ENCODE data around the gene ITGAE. TPM values are rescaled to one million over a fixed set of nuclear protein-coding genes. Genes with fewer than 3 reads are reported as not detected.

ITGAE gene
- total and polyA plus RNA-seq, 4 donors: 16.0 to 57.0 (median 27.9) TPM

DNA sequence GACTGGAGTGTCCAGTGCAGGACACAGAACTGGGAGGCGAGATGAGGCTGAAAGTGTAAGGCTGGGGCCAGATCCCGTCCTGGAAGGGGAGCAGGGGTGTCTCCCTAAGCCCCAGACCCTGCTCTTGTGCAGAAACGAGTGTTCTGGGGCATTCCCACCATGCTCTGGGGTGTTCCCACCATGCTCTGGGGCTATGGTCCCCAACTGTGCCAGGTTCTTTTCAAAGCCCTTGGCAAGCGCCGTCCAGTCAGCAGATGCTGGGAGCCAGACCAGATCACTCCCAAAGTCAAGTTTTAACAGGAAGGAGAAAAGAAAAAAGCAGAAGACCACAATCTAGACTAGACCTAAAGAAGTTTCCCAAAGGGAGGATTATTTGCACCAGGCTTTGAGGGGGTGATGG, 135.2 kb downstream of the ITGAE start:
- Histone ChIP-seq H3K27ac (ENCODE audit: low read depth in 1 of 2, low read length in 2 of 2) (no peak overlapping the region), H3K27me3 (ENCODE audit: control insufficient read depth in 1 of 2, insufficient read depth in 2 of 2, low read length in 1 of 2) (no peaks in the 10 kb centered on the region), H3K9me3 (ENCODE audit: control insufficient read depth, low read length) (no peaks in the 10 kb centered on the region), H3K36me3 (ENCODE audit: control insufficient read depth in 1 of 2, insufficient read depth in 2 of 2, low read length in 1 of 2) (no peaks in the 10 kb centered on the region), H3K4me3 (ENCODE audit: low read length in 2 of 2) (no peak overlapping the region), H3K4me1 (ENCODE audit: control insufficient read depth in 1 of 2, insufficient read depth in 2 of 2, low read length in 2 of 2) (peaks cover 0 to 2% of the 10 kb centered on the region in 2 donors)
- intact Hi-C loops (cut with DNase I): loop anchor here in 1 of 2 donors (5.0 kb wide), 1 partner anchor 56 kb away; the partner anchor contains the start of gene HASPIN
- DNase-seq: no peak
- 53 to 54% methylated on average over 5 of the region's 5 CpGs for WGBS, 2 donors
- no peak for ATAC-seq (ENCODE audit: low FRiP score)

Other genes starting within 250 kb of the ITGAE start
- gene TRPV3, start 243.4 kb downstream of the ITGAE start, total RNA-seq: 1 to 10 TPM in 1 of 2 donors, under 1 TPM in 1; 0.49 to 2.0 TPM
- gene TRPV3, start 243.4 kb downstream of the ITGAE start, polyA plus RNA-seq: under 1 TPM in 1 of 2 donors, not detected in 1; 0.75 TPM
- gene TRPV1, start 191.8 kb downstream of the ITGAE start, total RNA-seq: 1 to 10 TPM; 3.7 to 9.5 TPM
- 1 to 10 TPM; 1.9 to 2.6 TPM for gene TRPV1, start 191.8 kb downstream of the ITGAE start, polyA plus RNA-seq
- gene SHPK, start 164.9 kb downstream of the ITGAE start, total RNA-seq: 10 to 100 TPM in 1 of 2 donors, 1 to 10 TPM in 1; 7.4 to 15.8 TPM
- 1 to 10 TPM; 4.3 to 6.8 TPM for gene SHPK, start 164.9 kb downstream of the ITGAE start, polyA plus RNA-seq
- gene CTNS, start 164.4 kb downstream of the ITGAE start, total RNA-seq: 10 to 100 TPM; 10.8 to 13.8 TPM
- gene CTNS, start 164.4 kb downstream of the ITGAE start, polyA plus RNA-seq: 10 to 100 TPM in 1 of 2 donors, 1 to 10 TPM in 1; 4.4 to 12.0 TPM
- 100 to 1,000 TPM; 101 to 108 TPM for gene TAX1BP3, start 132.6 kb downstream of the ITGAE start, total RNA-seq
- 100 to 1,000 TPM in 1 of 2 donors, 10 to 100 TPM in 1; 93.2 to 155 TPM for gene TAX1BP3, start 132.6 kb downstream of the ITGAE start, polyA plus RNA-seq
- 10 to 100 TPM; 19.2 to 25.7 TPM for gene EMC6, start 132.4 kb downstream of the ITGAE start, total RNA-seq
- 10 to 100 TPM; 33.1 to 48.5 TPM for gene EMC6, start 132.4 kb downstream of the ITGAE start, polyA plus RNA-seq
- 1 to 10 TPM; 1.0 to 1.3 TPM for gene P2RX5, start 105.0 kb downstream of the ITGAE start, total RNA-seq
- gene P2RX5, start 105.0 kb downstream of the ITGAE start, polyA plus RNA-seq: 1 to 10 TPM in 1 of 2 donors, under 1 TPM in 1; 0.61 to 4.9 TPM
- gene HASPIN, start 77.3 kb downstream of the ITGAE start, total RNA-seq: under 1 TPM; 0.13 to 0.27 TPM
- not detected for gene HASPIN, start 77.3 kb downstream of the ITGAE start, polyA plus RNA-seq
- 10 to 100 TPM; 28.2 to 36.9 TPM for gene NCBP3, start 45.1 kb upstream of the ITGAE start, total RNA-seq
- 10 to 100 TPM in 1 of 2 donors, 1 to 10 TPM in 1; 6.5 to 19.0 TPM for gene NCBP3, start 45.1 kb upstream of the ITGAE start, polyA plus RNA-seq
- gene CAMKK1, start 91.9 kb upstream of the ITGAE start, total RNA-seq: 10 to 100 TPM in 1 of 2 donors, 1 to 10 TPM in 1; 5.1 to 11.2 TPM
- 1 to 10 TPM; 1.6 to 4.2 TPM for gene CAMKK1, start 91.9 kb upstream of the ITGAE start, polyA plus RNA-seq
- 1 to 10 TPM; 3.5 to 4.7 TPM for gene P2RX1, start 115.3 kb upstream of the ITGAE start, total RNA-seq
- 1 to 10 TPM in 1 of 2 donors, under 1 TPM in 1; 0.50 to 1.6 TPM for gene P2RX1, start 115.3 kb upstream of the ITGAE start, polyA plus RNA-seq
- 10 to 100 TPM; 28.7 to 32.1 TPM for gene ATP2A3, start 163.2 kb upstream of the ITGAE start, total RNA-seq
- gene ATP2A3, start 163.2 kb upstream of the ITGAE start, polyA plus RNA-seq: 10 to 100 TPM in 1 of 2 donors, 1 to 10 TPM in 1; 7.5 to 88.7 TPM